Measurements from ENCODE around the gene TUBGCP2. TPM values are rescaled to one million over a fixed set of nuclear protein-coding genes. Genes with fewer than 3 reads are reported as not detected.

The TUBGCP2 gene
- total RNA-seq, 1 experiment from 2014 or later, result 35.4 TPM

GRCh38 chr10:133272964-133273420 lies 35.7 kb downstream of the TUBGCP2 start:
- intact Hi-C loops (cut with micrococcal nuclease), result no loop called here
- Histone ChIP-seq H3K9ac (ENCODE audit: low read length) (no peak overlapping the region), H3K4me1 (ENCODE audit: control insufficient read depth in 1 of 2, insufficient read depth in 2 of 2, low read length in 2 of 2) (no peaks in the 10 kb centered on the region), H3K36me3 (ENCODE audit: control insufficient read depth in 1 of 2, insufficient read depth in 2 of 2, low read length in 2 of 2) (no peaks in the 10 kb centered on the region), H4K20me1 (ENCODE audit: insufficient read depth) (no peaks in the 10 kb centered on the region), H2AFZ (ENCODE audit: low read depth, low read length, poor library complexity, severe bottlenecking) (no peak overlapping the region), H3K79me2 (ENCODE audit: insufficient read depth, low read length) (no peaks in the 10 kb centered on the region), H3K27me3 (ENCODE audit: insufficient read depth, low read length) (no peaks in the 10 kb centered on the region), H3K4me3 (replicated peaks in 1 of 2; ENCODE audit: low read depth in 1 of 2, low read length in 2 of 2) (no peak overlapping the region), H3K4me2 (ENCODE audit: low read length) (no peak overlapping the region), H3K9me2 (ENCODE audit: insufficient read depth) (no peaks in the 10 kb centered on the region), H3K9me3 (ENCODE audit: control insufficient read depth in 1 of 2, insufficient read depth in 1 of 2, low read depth in 1 of 2, low read length in 2 of 2) (no peaks in the 10 kb centered on the region), H3K27ac (ENCODE audit: low read depth, low read length) (no peak overlapping the region)
- POLR2A ChIA-PET, result no interaction called here
- CTCF ChIA-PET, result no interaction called here
- DNase-seq (ENCODE audit: low read depth, low spot score) (no peak), ATAC-seq (no peak)
- RAD21 ChIA-PET (ENCODE audit: low non-redundant PET in 1 of 2, low total read pairs in 2 of 2, uncharacterized antibody in 2 of 2, unreplicated experiment in 2 of 2), result no interaction called here
- TF ChIP-seq CEBPB (IDR thresholded peaks at IDR 0.05; ENCODE audit: low read depth) (no peak), CBX3 (IDR thresholded peaks at IDR 0.05; ENCODE audit: low read depth) (no peak), ELF1 (IDR thresholded peaks at IDR 0.05; ENCODE audit: borderline replicate concordance, low read depth) (no peak), EZH2phosphoT487 (IDR thresholded peaks at IDR 0.05; ENCODE audit: borderline replicate concordance) (no peak), EZH2 (IDR thresholded peaks at IDR 0.05) (no peak), YY1 (IDR thresholded peaks at IDR 0.05; ENCODE audit: extremely low read depth, insufficient replicate concordance, low read depth, low read length) (no peak), CTCF (IDR thresholded peaks at IDR 0.05 in 2 of 3, conservative IDR thresholded peaks at IDR 0.05 in 1 of 3; ENCODE audit: borderline replicate concordance in 1 of 3, insufficient read depth in 1 of 3, low read depth in 2 of 3, low read length in 2 of 3) (no peak), RAD21 (IDR thresholded peaks at IDR 0.05; ENCODE audit: low read depth) (no peak), SP1 (IDR thresholded peaks at IDR 0.05; ENCODE audit: low read depth) (no peak), ZFX (IDR thresholded peaks at IDR 0.05) (no peak), ZNF274 (IDR thresholded peaks at IDR 0.05; ENCODE audit: low read depth, low read length) (no peak), SRF (IDR thresholded peaks at IDR 0.05; ENCODE audit: low read depth) (no peak), POLR2AphosphoS5 (IDR thresholded peaks at IDR 0.05; ENCODE audit: low read depth, low read length) (no peak), JUND (IDR thresholded peaks at IDR 0.05) (no peak)
- TF ChIP-seq, protein P1, sequence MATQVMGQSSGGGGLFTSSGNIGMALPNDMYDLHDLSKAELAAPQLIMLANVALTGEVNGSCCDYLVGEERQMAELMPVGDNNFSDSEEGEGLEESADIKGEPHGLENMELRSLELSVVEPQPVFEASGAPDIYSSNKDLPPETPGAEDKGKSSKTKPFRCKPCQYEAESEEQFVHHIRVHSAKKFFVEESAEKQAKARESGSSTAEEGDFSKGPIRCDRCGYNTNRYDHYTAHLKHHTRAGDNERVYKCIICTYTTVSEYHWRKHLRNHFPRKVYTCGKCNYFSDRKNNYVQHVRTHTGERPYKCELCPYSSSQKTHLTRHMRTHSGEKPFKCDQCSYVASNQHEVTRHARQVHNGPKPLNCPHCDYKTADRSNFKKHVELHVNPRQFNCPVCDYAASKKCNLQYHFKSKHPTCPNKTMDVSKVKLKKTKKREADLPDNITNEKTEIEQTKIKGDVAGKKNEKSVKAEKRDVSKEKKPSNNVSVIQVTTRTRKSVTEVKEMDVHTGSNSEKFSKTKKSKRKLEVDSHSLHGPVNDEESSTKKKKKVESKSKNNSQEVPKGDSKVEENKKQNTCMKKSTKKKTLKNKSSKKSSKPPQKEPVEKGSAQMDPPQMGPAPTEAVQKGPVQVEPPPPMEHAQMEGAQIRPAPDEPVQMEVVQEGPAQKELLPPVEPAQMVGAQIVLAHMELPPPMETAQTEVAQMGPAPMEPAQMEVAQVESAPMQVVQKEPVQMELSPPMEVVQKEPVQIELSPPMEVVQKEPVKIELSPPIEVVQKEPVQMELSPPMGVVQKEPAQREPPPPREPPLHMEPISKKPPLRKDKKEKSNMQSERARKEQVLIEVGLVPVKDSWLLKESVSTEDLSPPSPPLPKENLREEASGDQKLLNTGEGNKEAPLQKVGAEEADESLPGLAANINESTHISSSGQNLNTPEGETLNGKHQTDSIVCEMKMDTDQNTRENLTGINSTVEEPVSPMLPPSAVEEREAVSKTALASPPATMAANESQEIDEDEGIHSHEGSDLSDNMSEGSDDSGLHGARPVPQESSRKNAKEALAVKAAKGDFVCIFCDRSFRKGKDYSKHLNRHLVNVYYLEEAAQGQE (IDR thresholded peaks at IDR 0.05; ENCODE audit: low read depth), result no peak
- TF ChIP-seq, protein P2, sequence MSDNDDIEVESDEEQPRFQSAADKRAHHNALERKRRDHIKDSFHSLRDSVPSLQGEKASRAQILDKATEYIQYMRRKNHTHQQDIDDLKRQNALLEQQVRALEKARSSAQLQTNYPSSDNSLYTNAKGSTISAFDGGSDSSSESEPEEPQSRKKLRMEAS (IDR thresholded peaks at IDR 0.05), result no peak
- TF ChIP-seq, protein P3, sequence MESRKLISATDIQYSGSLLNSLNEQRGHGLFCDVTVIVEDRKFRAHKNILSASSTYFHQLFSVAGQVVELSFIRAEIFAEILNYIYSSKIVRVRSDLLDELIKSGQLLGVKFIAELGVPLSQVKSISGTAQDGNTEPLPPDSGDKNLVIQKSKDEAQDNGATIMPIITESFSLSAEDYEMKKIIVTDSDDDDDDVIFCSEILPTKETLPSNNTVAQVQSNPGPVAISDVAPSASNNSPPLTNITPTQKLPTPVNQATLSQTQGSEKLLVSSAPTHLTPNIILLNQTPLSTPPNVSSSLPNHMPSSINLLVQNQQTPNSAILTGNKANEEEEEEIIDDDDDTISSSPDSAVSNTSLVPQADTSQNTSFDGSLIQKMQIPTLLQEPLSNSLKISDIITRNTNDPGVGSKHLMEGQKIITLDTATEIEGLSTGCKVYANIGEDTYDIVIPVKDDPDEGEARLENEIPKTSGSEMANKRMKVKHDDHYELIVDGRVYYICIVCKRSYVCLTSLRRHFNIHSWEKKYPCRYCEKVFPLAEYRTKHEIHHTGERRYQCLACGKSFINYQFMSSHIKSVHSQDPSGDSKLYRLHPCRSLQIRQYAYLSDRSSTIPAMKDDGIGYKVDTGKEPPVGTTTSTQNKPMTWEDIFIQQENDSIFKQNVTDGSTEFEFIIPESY (IDR thresholded peaks at IDR 0.05; ENCODE audit: extremely low read depth, insufficient replicate concordance, low read length), result no peak
- TF ChIP-seq, protein P4, sequence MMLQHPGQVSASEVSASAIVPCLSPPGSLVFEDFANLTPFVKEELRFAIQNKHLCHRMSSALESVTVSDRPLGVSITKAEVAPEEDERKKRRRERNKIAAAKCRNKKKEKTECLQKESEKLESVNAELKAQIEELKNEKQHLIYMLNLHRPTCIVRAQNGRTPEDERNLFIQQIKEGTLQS (IDR thresholded peaks at IDR 0.05), result no peak
- BruUV-seq (replicated peaks), result no TSS peak
